Trophoblast cell (in vitro differentiated cells and primary cell): ENCODE measurements around the gene SLC48A1.

Experiments
- DNase-seq, 2 donors: peaks; one replicate each; pipeline ENCODE4 v3.0.0-alpha.2; 2016
- H2AFZ ChIP-seq: 2 replicates; pipeline ENCODE4 v1.6.1; 2013; ENCODE audit warnings: low read length, moderate library complexity, mild to moderate bottlenecking; ENCODE audit not compliant: insufficient read depth, poor library complexity
- H2AK5ac ChIP-seq: 2 replicates; pipeline ENCODE4 v1.6.1; 2013; ENCODE audit warnings: mild to moderate bottlenecking, low read length
- H2BK120ac ChIP-seq: 2 replicates; pipeline ENCODE4 v1.6.1; 2013; ENCODE audit warnings: low read length, mild to moderate bottlenecking, moderate library complexity; ENCODE audit not compliant: insufficient read depth, poor library complexity
- H2BK12ac ChIP-seq: 2 replicates; pipeline ENCODE4 v1.6.1; 2013; ENCODE audit warnings: mild to moderate bottlenecking, low read length, moderate library complexity
- H2BK5ac ChIP-seq: 2 replicates; pipeline ENCODE4 v1.6.1; 2013; ENCODE audit warnings: low read length, low read depth, moderate library complexity, mild to moderate bottlenecking; ENCODE audit not compliant: poor library complexity
- H3K14ac ChIP-seq: 2 replicates; pipeline ENCODE4 v1.6.1; 2013; ENCODE audit warnings: mild to moderate bottlenecking, low read length
- H3K18ac ChIP-seq: 2 replicates; pipeline ENCODE4 v1.6.1; 2013; ENCODE audit warnings: mild to moderate bottlenecking, low read length
- H3K23ac ChIP-seq: 2 replicates; pipeline ENCODE4 v1.6.1; 2013; ENCODE audit warnings: low read length
- H3K27ac ChIP-seq: 2 replicates; pipeline ENCODE4 v1.5.1; 2013; ENCODE audit warnings: low read depth, mild to moderate bottlenecking, inconsistent platforms, low read length, moderate library complexity
- H3K27me3 ChIP-seq: 2 replicates; pipeline ENCODE4 v1.6.1; 2013; ENCODE audit warnings: inconsistent platforms, mild to moderate bottlenecking, low read length, moderate library complexity; ENCODE audit not compliant: insufficient read depth
- H3K36me3 ChIP-seq, 2 experiments: 1 replicate in 1 of 2; 2 replicates in 1 of 2; pipeline ENCODE4 v1.6.1; 2013; ENCODE audit warnings: low read length in 2 of 2, mild to moderate bottlenecking in 2 of 2, moderate library complexity in 1 of 2; ENCODE audit not compliant: insufficient read depth in 2 of 2, control insufficient read depth in 1 of 2
- H3K4ac ChIP-seq: 2 replicates; pipeline ENCODE4 v1.6.1; 2013; ENCODE audit warnings: low read depth, mild to moderate bottlenecking, low read length, moderate library complexity
- H3K4me1 ChIP-seq, 2 experiments: 1 replicate in 1 of 2; 2 replicates in 1 of 2; pipeline ENCODE4 v1.6.1; 2013; ENCODE audit warnings: low read length in 2 of 2, mild to moderate bottlenecking in 2 of 2, moderate library complexity in 1 of 2; ENCODE audit not compliant: insufficient read depth in 2 of 2, control insufficient read depth in 1 of 2
- H3K4me2 ChIP-seq: 2 replicates; pipeline ENCODE4 v1.6.1; 2013; ENCODE audit warnings: inconsistent platforms, mild to moderate bottlenecking, low read length, moderate library complexity
- H3K4me3 ChIP-seq: 2 replicates; pipeline ENCODE4 v1.5.1; 2013; ENCODE audit warnings: mild to moderate bottlenecking, low read depth, low read length, inconsistent platforms
- H3K79me1 ChIP-seq: one replicate; pipeline ENCODE4 v1.6.1; 2013; ENCODE audit warnings: low read length
- H3K79me2 ChIP-seq: 2 replicates; pipeline ENCODE4 v1.6.1; 2013; ENCODE audit warnings: low read length, mild to moderate bottlenecking; ENCODE audit not compliant: control insufficient read depth, insufficient read depth, poor library complexity
- H3K9ac ChIP-seq: 2 replicates; pipeline ENCODE4 v1.6.1; 2013; ENCODE audit warnings: mild to moderate bottlenecking, low read length
- H3K9me3 ChIP-seq: 2 replicates; pipeline ENCODE4 v1.6.1; 2013; ENCODE audit warnings: low read depth, mild to moderate bottlenecking, control low read depth, inconsistent platforms, low read length; ENCODE audit not compliant: insufficient read depth
- H4K12ac ChIP-seq: 2 replicates; pipeline ENCODE4 v1.6.1; 2013; ENCODE audit warnings: low read depth, mild to moderate bottlenecking, low read length, moderate library complexity
- H4K8ac ChIP-seq: 2 replicates; pipeline ENCODE4 v1.6.1; 2013; ENCODE audit warnings: low read depth, mild to moderate bottlenecking, low read length, moderate library complexity
- H4K91ac ChIP-seq: one replicate; pipeline ENCODE4 v1.6.1; 2013; ENCODE audit warnings: low read depth, mild to moderate bottlenecking, low read length, moderate library complexity
- WGBS: extraction: QIAGEN DNeasy Blood & Tissue Kit; methylation state at CpG from one replicate; pipeline ENCODE4 v1.1.7; 2013; ENCODE audit warnings: missing lambda C conversion rate; ENCODE audit not compliant: insufficient read length, insufficient coverage; ENCODE audit errors: extremely low coverage; 5-methylcytosine and 5-hydroxymethylcytosine counted together

SLC48A1 gene

DNA sequence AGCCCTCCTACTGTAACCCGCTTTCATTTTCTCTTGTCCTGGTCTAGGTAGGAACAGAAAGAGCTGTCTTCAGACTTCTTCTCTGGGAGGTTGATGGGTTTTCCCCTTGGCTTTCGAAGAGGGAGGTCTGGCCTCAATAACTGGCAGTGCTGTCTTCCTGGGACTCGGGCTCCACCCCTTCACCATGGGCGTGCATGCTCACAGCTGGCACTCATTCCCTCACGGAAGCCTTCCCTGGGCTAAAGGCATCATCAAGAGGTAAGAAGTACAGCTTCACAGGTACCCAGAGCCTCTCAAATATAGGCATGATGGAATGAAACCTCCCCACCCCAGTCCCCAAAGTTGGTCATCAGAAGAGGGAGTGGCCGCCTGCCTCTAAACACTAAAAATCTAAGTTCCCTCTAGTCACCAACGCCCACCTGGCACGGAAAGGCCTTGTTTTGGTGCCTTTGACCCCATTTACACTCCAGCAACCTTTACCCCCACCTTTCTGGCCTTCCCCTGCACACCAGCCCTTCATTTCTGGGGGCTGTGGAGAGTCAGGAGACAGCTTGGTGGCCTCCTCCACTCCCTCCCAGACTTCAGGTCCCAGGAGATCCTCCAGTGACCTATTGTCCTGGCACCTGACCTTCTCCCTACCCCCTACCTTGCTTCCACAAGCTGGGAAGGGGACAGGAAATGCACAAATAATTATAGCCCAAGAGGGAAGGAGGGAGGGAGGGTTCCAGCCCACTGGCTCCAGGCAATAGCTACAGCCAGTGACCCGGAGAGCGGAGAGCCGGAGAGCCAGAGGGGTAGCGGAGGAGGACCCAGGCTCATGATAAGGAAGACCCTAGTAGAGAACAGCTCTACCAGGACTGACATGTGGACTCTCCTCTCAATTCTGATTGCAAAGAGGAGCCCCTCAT is 17.1 kb upstream of the SLC48A1 start:
- Histone ChIP-seq H3K4me3 (no peak overlapping the region), H3K4ac (no peak overlapping the region), H3K14ac (no peak overlapping the region), H2AFZ (no peak overlapping the region), H3K27ac (peak overlapping the region; percentile 3), H3K27me3 (no peaks in the 10 kb centered on the region), H3K9ac (no peak overlapping the region), H3K4me1 (peaks cover 47 to 52% of the 10 kb centered on the region in 2 experiments), H3K23ac (no peak overlapping the region), H4K91ac (peak overlapping the region; percentile 4), H2BK5ac (no peak overlapping the region), H3K18ac (no peak overlapping the region), H3K36me3 (no peaks in the 10 kb centered on the region), H3K9me3 (no peaks in the 10 kb centered on the region), H3K79me2 (no peaks in the 10 kb centered on the region), H2BK12ac (no peak overlapping the region), H3K79me1 (peaks cover 17% of the 10 kb centered on the region), H4K12ac (no peak overlapping the region), H2AK5ac (no peak overlapping the region), H4K8ac (no peak overlapping the region), H2BK120ac (no peak overlapping the region), H3K4me2 (no peak overlapping the region)
- WGBS, result no CpG with 5 or more reads among the region's 12 CpGs
- DNase-seq, result peak in 1 of 2 donors; percentile 32

DNA sequence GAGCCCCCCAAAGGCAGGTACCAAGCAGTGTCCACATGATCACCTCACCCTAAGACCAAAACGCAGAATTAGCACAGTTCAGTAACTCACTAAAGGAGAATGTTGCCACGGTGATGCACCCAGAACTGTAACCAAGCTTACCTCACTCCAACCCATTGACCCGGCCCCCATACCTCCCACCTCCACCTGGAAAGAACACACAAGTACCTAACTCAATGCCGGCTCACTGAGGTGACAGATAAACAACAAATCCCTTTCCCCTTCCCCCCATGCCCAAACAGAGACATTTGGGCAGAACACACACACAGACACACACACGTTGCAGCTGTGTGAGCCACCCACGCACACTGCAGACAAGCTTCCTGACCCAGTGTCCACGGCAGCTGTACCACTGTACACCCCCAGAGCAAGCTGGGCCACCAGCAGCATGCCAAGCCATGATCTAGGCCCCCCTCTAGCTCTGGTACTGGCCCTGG is 15.6 kb upstream of the SLC48A1 start:
- no peak overlapping the region for H3K9ac ChIP-seq
- H4K8ac ChIP-seq, result no peak overlapping the region
- H2BK120ac ChIP-seq, result no peak overlapping the region
- peak overlapping the region; percentile 20 for H3K14ac ChIP-seq
- H3K27me3 ChIP-seq, result no peaks in the 10 kb centered on the region
- no peaks in the 10 kb centered on the region for H3K79me2 ChIP-seq
- no peak overlapping the region for H3K4me3 ChIP-seq
- H2AK5ac ChIP-seq, result peak overlapping the region; percentile 55
- H3K4me2 ChIP-seq, result no peak overlapping the region
- H3K4ac ChIP-seq, result no peak overlapping the region
- H2BK5ac ChIP-seq, result no peak overlapping the region
- H3K23ac ChIP-seq, result no peak overlapping the region
- peaks cover 17% of the 10 kb centered on the region for H3K79me1 ChIP-seq
- H3K4me1 ChIP-seq, result peaks cover 47 to 52% of the 10 kb centered on the region in 2 experiments
- no peak overlapping the region for H4K91ac ChIP-seq
- no CpG with 5 or more reads among the region's 7 CpGs for WGBS
- H3K27ac ChIP-seq, result no peak overlapping the region
- H2AFZ ChIP-seq, result no peak overlapping the region
- no peak for DNase-seq
- peak overlapping the region; percentile 12 for H3K18ac ChIP-seq
- no peak overlapping the region for H4K12ac ChIP-seq
- H3K9me3 ChIP-seq, result no peaks in the 10 kb centered on the region
- H2BK12ac ChIP-seq, result peak overlapping the region; percentile 38
- no peaks in the 10 kb centered on the region for H3K36me3 ChIP-seq

DNA sequence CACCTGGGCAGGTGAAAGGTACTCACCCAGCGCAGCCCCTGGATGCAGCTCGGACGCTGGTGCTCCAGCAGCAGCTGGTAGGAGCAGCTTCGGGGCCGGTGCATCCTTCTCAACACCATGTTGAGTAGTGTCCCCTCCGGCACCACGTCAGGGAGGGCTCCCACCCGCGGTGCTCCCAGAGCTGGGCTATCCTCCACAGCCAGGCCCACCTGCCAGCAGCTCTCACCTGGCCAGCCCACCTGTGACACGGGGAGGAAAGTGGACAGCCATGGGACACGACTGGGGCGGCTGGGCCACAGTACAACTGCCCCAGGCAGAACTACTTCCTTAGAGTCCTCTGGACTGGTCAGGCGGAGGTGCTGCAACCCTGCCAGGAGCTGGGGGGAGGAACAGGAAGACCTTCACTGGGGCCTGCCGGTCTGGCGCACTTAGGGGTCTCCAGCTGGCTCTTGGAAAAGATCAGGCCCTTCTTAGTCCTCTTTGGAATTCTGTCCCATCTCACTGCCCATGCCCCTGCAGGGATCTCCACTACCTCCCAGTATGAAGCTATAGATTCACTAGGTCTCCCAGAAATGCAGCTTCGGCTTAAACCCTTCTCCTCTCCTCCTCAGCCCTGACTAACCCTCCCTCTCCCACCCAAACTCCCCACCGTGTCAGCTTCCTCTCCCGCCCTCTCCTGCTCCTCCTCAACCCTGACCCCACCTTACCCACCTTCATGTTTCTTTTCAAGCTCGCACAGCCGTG is 15.0 kb upstream of the SLC48A1 start:
- no peak overlapping the region for H3K27ac ChIP-seq
- peak overlapping the region; percentile 73 for H4K91ac ChIP-seq
- peak overlapping the region; percentile 55 for H2AK5ac ChIP-seq
- H3K4me3 ChIP-seq, result no peak overlapping the region
- H3K18ac ChIP-seq, result peak overlapping the region; percentile 12
- peak overlapping the region; percentile 42 for H2BK12ac ChIP-seq
- H2BK120ac ChIP-seq, result peak overlapping the region; percentile 12
- H3K36me3 ChIP-seq, result no peaks in the 10 kb centered on the region
- no peak overlapping the region for H4K12ac ChIP-seq
- no peaks in the 10 kb centered on the region for H3K9me3 ChIP-seq
- no peaks in the 10 kb centered on the region for H3K27me3 ChIP-seq
- H4K8ac ChIP-seq, result peak overlapping the region; percentile 23
- H3K9ac ChIP-seq, result no peak overlapping the region
- DNase-seq, result peak; percentile 23 to 37
- H3K79me1 ChIP-seq, result peaks cover 17% of the 10 kb centered on the region
- no peaks in the 10 kb centered on the region for H3K79me2 ChIP-seq
- H3K23ac ChIP-seq, result no peak overlapping the region
- peak overlapping the region; percentile 56 for H3K4me2 ChIP-seq
- peaks cover 47 to 52% of the 10 kb centered on the region in 2 experiments for H3K4me1 ChIP-seq
- no peak overlapping the region for H2BK5ac ChIP-seq
- peak overlapping the region; percentile 33 for H2AFZ ChIP-seq
- no peak overlapping the region for H3K4ac ChIP-seq
- H3K14ac ChIP-seq, result peak overlapping the region; percentile 20
- WGBS, result no CpG with 5 or more reads among the region's 20 CpGs

DNA sequence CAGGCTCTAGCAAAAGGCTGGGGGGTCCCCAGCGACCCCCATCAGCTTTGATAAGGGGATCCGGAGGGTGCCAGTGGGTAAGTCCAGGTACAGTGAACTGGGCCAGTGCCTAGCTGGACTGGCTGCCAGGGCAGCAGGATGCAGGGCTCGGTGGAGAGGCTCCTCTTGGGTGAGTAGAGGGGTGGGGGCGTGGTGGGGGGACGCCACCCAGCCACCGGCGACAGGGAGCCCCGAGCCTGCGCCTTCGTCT is 14.5 kb upstream of the SLC48A1 start:
- H2AFZ ChIP-seq, result peak overlapping the region; percentile 33
- H3K36me3 ChIP-seq, result no peaks in the 10 kb centered on the region
- peaks cover 42 to 47% of the 10 kb centered on the region in 2 experiments for H3K4me1 ChIP-seq
- H3K4me2 ChIP-seq, result peak overlapping the region; percentile 56
- no peak for DNase-seq
- H4K8ac ChIP-seq, result peak overlapping the region; percentile 23
- no peak overlapping the region for H2BK5ac ChIP-seq
- peak overlapping the region; percentile 42 for H2BK12ac ChIP-seq
- peak overlapping the region; percentile 12 for H2BK120ac ChIP-seq
- H3K9me3 ChIP-seq, result no peaks in the 10 kb centered on the region
- no peak overlapping the region for H3K9ac ChIP-seq
- no peaks in the 10 kb centered on the region for H3K27me3 ChIP-seq
- H3K27ac ChIP-seq, result no peak overlapping the region
- H3K14ac ChIP-seq, result peak overlapping the region; percentile 9
- peaks cover 14% of the 10 kb centered on the region for H3K79me1 ChIP-seq
- no CpG with 5 or more reads among the region's 10 CpGs for WGBS
- no peak overlapping the region for H2AK5ac ChIP-seq
- peak overlapping the region; percentile 10 for H3K4ac ChIP-seq
- H3K4me3 ChIP-seq, result peak overlapping the region; percentile 62
- peak overlapping the region; percentile 73 for H4K91ac ChIP-seq
- peak overlapping the region; percentile 4 for H3K18ac ChIP-seq
- H3K23ac ChIP-seq, result no peak overlapping the region
- peak overlapping the region; percentile 8 for H4K12ac ChIP-seq
- no peaks in the 10 kb centered on the region for H3K79me2 ChIP-seq
